GDM1 (cell line): ENCODE data around the gene C15orf40.
"Not testable (repeated sequence)": the region's sequence is repeated elsewhere in the genome, so short reads cannot be mapped to it uniquely, and the experiment has no call there.

Experiments used
- DNase-seq: peaks from one replicate; lab custom pipeline; 2025; lab: John Stamatoyannopoulos, UW

C15orf40 gene

GRCh38 chr15:82951472-82952157 lies 59.8 kb downstream of the C15orf40 start:
- no peak for DNase-seq

GRCh38 chr15:82950746-82951370 lies 60.6 kb downstream of the C15orf40 start:
- no peak for DNase-seq

- no peak for DNase-seq
Observed at GRCh38 chr15:82950295-82950694, 61.1 kb downstream of the C15orf40 start.

GRCh38 chr15:82946155-82946701 lies 65.2 kb downstream of the C15orf40 start:
- no peak for DNase-seq

GRCh38 chr15:82945326-82945725 lies 66.1 kb downstream of the C15orf40 start:
- DNase-seq: no peak

GRCh38 chr15:82944821-82945220 lies 66.6 kb downstream of the C15orf40 start:
- DNase-seq: no peak

GRCh38 chr15:82944056-82944455 lies 67.4 kb downstream of the C15orf40 start:
- no peak for DNase-seq

- DNase-seq: no peak
Observed at GRCh38 chr15:82943176-82943575, 68.3 kb downstream of the C15orf40 start.

- no peak for DNase-seq
Observed at GRCh38 chr15:82942691-82943090, 68.7 kb downstream of the C15orf40 start.

- DNase-seq: not testable (repeated sequence)
Observed at GRCh38 chr15:82939678-82940077, 71.8 kb downstream of the C15orf40 start.
